ENCODE data around the gene CCDC159.
"Not testable (repeated sequence)": the region's sequence is repeated elsewhere in the genome, so short reads cannot be mapped to it uniquely, and the experiment has no call there.

CCDC159 gene

GRCh38 chr19:11373885-11374432, 27.6 kb downstream of the CCDC159 start:
- H3K9me3 ChIP-seq (ENCODE audit: control insufficient read depth, low read length): no peaks in the 10 kb centered on the region
- peak overlapping the region; percentile 87 for H3K4me3 ChIP-seq (ENCODE audit: low read length)
- no peak for DNase-seq (ENCODE audit: low read depth)
- peak overlapping the region; percentile 91 for H3K9ac ChIP-seq (ENCODE audit: low read length)
- no peaks in the 10 kb centered on the region for H3K27me3 ChIP-seq (replicated peaks; ENCODE audit: control insufficient read depth, insufficient read depth, low read length)
- H3K4me1 ChIP-seq (ENCODE audit: control insufficient read depth, insufficient read depth, low read length): peaks cover 33% of the 10 kb centered on the region
- H3K36me3 ChIP-seq (ENCODE audit: control insufficient read depth, insufficient read depth, low read length, severe bottlenecking): no peaks in the 10 kb centered on the region

GRCh38 chr19:11374433-11375142, 28.3 kb downstream of the CCDC159 start, which contains the start of gene SWSAP1:
Gene SWSAP1, plus strand, starts transcription at chr19:11374666. Its CDS starts 15 bp downstream, at chr19:11374681.
- peaks cover 33% of the 10 kb centered on the region for H3K4me1 ChIP-seq (ENCODE audit: control insufficient read depth, insufficient read depth, low read length)
- H3K36me3 ChIP-seq (ENCODE audit: control insufficient read depth, insufficient read depth, low read length, severe bottlenecking): no peaks in the 10 kb centered on the region
- no peaks in the 10 kb centered on the region for H3K9me3 ChIP-seq (ENCODE audit: control insufficient read depth, low read length)
- peak within 1 kb of the TSS; percentile 87 for H3K4me3 ChIP-seq (ENCODE audit: low read length)
- DNase-seq (ENCODE audit: low read depth): peak; percentile 99
- H3K27me3 ChIP-seq (replicated peaks; ENCODE audit: control insufficient read depth, insufficient read depth, low read length): no peaks in the 10 kb centered on the region
- H3K9ac ChIP-seq (ENCODE audit: low read length): peak within 1 kb of the TSS; percentile 91

- DNase-seq (ENCODE audit: low read depth): no peak
- no peaks in the 10 kb centered on the region for H3K9me3 ChIP-seq (ENCODE audit: control insufficient read depth, low read length)
- H3K4me1 ChIP-seq (ENCODE audit: control insufficient read depth, insufficient read depth, low read length): peaks cover 34% of the 10 kb centered on the region
- peak overlapping the region; percentile 87 for H3K4me3 ChIP-seq (ENCODE audit: low read length)
- no peaks in the 10 kb centered on the region for H3K27me3 ChIP-seq (replicated peaks; ENCODE audit: control insufficient read depth, insufficient read depth, low read length)
- no peaks in the 10 kb centered on the region for H3K36me3 ChIP-seq (ENCODE audit: control insufficient read depth, insufficient read depth, low read length, severe bottlenecking)
- peak overlapping the region; percentile 91 for H3K9ac ChIP-seq (ENCODE audit: low read length)
Measured at GRCh38 chr19:11375143-11375948, 29.0 kb downstream of the CCDC159 start.

GRCh38 chr19:11377237-11377636, 30.9 kb downstream of the CCDC159 start:
- peak; percentile 84 for DNase-seq (ENCODE audit: low read depth)
- no peaks in the 10 kb centered on the region for H3K36me3 ChIP-seq (ENCODE audit: control insufficient read depth, insufficient read depth, low read length, severe bottlenecking)
- peaks cover 6% of the 10 kb centered on the region for H3K27me3 ChIP-seq (replicated peaks; ENCODE audit: control insufficient read depth, insufficient read depth, low read length)

GRCh38 chr19:11377756-11378155, 31.4 kb downstream of the CCDC159 start:
- Histone ChIP-seq H3K36me3 (ENCODE audit: control insufficient read depth, insufficient read depth, low read length, severe bottlenecking) (no peaks in the 10 kb centered on the region), H3K9ac (ENCODE audit: low read length) (peak overlapping the region; percentile 27), H3K4me1 (ENCODE audit: control insufficient read depth, insufficient read depth, low read length) (peaks cover 43% of the 10 kb centered on the region), H3K27me3 (replicated peaks; ENCODE audit: control insufficient read depth, insufficient read depth, low read length) (peaks cover 10% of the 10 kb centered on the region), H3K4me3 (ENCODE audit: low read length) (no peak overlapping the region), H3K9me3 (ENCODE audit: control insufficient read depth, low read length) (no peaks in the 10 kb centered on the region)
- DNase-seq (ENCODE audit: low read depth): peak; percentile 37

More at GRCh38 chr19:11377237-11377636, 30.9 kb downstream of the CCDC159 start:
- Histone ChIP-seq H3K4me1 (ENCODE audit: control insufficient read depth, insufficient read depth, low read length) (peaks cover 43% of the 10 kb centered on the region), H3K9me3 (ENCODE audit: control insufficient read depth, low read length) (no peaks in the 10 kb centered on the region), H3K4me3 (ENCODE audit: low read length) (no peak overlapping the region), H3K9ac (ENCODE audit: low read length) (peak overlapping the region; percentile 27)

- no peak overlapping the region for H3K4me3 ChIP-seq (ENCODE audit: low read length)
- H3K4me1 ChIP-seq (ENCODE audit: control insufficient read depth, insufficient read depth, low read length): peaks cover 43% of the 10 kb centered on the region
- H3K27me3 ChIP-seq (replicated peaks; ENCODE audit: control insufficient read depth, insufficient read depth, low read length): peaks cover 15% of the 10 kb centered on the region
- peak overlapping the region; percentile 27 for H3K9ac ChIP-seq (ENCODE audit: low read length)
- no peaks in the 10 kb centered on the region for H3K36me3 ChIP-seq (ENCODE audit: control insufficient read depth, insufficient read depth, low read length, severe bottlenecking)
- H3K9me3 ChIP-seq (ENCODE audit: control insufficient read depth, low read length): no peaks in the 10 kb centered on the region
- DNase-seq (ENCODE audit: low read depth): peak; percentile 68
Measured at GRCh38 chr19:11378319-11379189, 32.2 kb downstream of the CCDC159 start.

- not testable (repeated sequence) for H3K36me3 ChIP-seq (ENCODE audit: control insufficient read depth, insufficient read depth, low read length, severe bottlenecking); DNase-seq (ENCODE audit: low read depth); H3K9ac ChIP-seq (ENCODE audit: low read length); H3K4me3 ChIP-seq (ENCODE audit: low read length); H3K9me3 ChIP-seq (ENCODE audit: control insufficient read depth, low read length)
- peaks cover 39% of the 10 kb centered on the region for H3K4me1 ChIP-seq (ENCODE audit: control insufficient read depth, insufficient read depth, low read length)
- H3K27me3 ChIP-seq (replicated peaks; ENCODE audit: control insufficient read depth, insufficient read depth, low read length): peaks cover 15% of the 10 kb centered on the region
Measured at GRCh38 chr19:11379269-11379845, 33.0 kb downstream of the CCDC159 start.

- no peak overlapping the region for H3K9ac ChIP-seq (ENCODE audit: low read length)
- no peaks in the 10 kb centered on the region for H3K36me3 ChIP-seq (ENCODE audit: control insufficient read depth, insufficient read depth, low read length, severe bottlenecking)
- peaks cover 39% of the 10 kb centered on the region for H3K4me1 ChIP-seq (ENCODE audit: control insufficient read depth, insufficient read depth, low read length)
- H3K9me3 ChIP-seq (ENCODE audit: control insufficient read depth, low read length): no peaks in the 10 kb centered on the region
- H3K4me3 ChIP-seq (ENCODE audit: low read length): no peak overlapping the region
- no peak for DNase-seq (ENCODE audit: low read depth)
- H3K27me3 ChIP-seq (replicated peaks; ENCODE audit: control insufficient read depth, insufficient read depth, low read length): peaks cover 15% of the 10 kb centered on the region
Measured at GRCh38 chr19:11379857-11380350, 33.6 kb downstream of the CCDC159 start.

- Histone ChIP-seq H3K4me3 (ENCODE audit: low read length) (peak overlapping the region; percentile 78), H3K36me3 (ENCODE audit: control insufficient read depth, insufficient read depth, low read length, severe bottlenecking) (no peaks in the 10 kb centered on the region), H3K9ac (ENCODE audit: low read length) (peak overlapping the region; percentile 64), H3K27me3 (replicated peaks; ENCODE audit: control insufficient read depth, insufficient read depth, low read length) (peaks cover 15% of the 10 kb centered on the region), H3K4me1 (ENCODE audit: control insufficient read depth, insufficient read depth, low read length) (peaks cover 32% of the 10 kb centered on the region), H3K9me3 (ENCODE audit: control insufficient read depth, low read length) (no peaks in the 10 kb centered on the region)
- peak; percentile 96 for DNase-seq (ENCODE audit: low read depth)
Measured at GRCh38 chr19:11380653-11381537, 34.6 kb downstream of the CCDC159 start.

Measured in adipocyte (in vitro differentiated cells).